ENCODE measurements around the gene MYDGF.
"Not testable (repeated sequence)": the region's sequence is repeated elsewhere in the genome, so short reads cannot be mapped to it uniquely, and the experiment has no call there.

MYDGF gene

DNA sequence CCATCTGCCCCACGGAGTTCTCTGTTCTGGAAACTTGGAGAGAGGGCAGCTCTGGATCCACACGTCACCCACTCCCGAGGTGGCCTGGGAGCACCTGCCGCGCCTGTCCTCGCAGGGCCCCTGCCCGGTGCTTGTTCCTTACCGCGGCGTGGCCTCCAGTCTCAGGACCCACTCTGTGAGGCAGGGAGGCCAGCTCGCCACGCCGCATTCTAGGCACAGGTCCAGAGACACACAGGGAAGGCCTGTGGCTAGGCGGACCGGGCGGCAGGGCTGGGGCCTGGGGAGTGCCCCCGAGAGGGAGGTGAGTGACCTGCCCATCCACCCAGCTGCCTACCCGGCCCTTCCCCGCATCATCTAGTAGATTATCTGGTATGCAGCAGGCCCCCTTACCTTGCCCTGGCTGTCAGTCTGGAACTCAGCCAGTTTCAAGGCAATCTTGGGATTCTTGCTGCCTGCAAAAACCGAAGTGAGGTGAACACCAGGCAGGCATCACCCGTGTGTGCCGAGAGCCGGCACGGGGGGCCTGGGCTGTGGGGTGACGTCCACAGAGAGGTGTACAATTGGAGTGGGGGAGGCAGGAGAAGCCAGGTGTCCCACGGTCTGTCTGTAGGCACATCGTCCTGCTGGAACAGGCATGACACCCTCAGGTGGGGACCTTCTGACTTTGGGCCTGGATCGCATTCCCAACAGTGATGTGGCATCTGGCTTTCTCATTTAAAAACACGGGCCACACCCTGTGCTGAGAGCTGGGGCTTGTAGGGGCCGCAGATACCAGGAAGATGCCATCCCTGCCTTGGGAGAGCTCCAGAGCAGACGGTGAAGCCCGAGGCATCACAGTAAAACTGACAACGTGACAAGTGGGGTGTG, 29.9 kb upstream of the MYDGF start:
- no peak for DNase-seq (ENCODE audit: low read depth in 2 of 2)

DNA sequence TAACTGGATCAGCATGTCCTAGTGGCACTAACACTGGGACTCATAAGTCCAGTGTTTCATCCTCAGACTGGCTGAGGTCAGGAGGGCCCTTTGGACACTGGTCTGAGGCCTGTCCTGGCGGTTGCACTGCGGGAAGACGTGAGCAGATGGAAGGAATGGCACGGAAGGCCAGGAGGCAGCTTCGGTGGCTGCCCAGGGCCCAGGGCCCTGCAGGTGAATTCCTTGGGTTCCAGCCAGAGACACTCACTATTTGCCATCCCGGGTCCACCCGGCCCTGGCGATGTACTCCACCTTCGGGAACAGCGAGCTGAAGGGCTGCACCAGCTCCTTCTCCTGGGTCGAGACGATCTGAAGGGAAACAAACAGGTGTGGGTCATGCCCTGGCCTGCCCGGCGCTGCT, 27.2 kb upstream of the MYDGF start:
- no peak for DNase-seq (ENCODE audit: low read depth in 2 of 2)

DNA sequence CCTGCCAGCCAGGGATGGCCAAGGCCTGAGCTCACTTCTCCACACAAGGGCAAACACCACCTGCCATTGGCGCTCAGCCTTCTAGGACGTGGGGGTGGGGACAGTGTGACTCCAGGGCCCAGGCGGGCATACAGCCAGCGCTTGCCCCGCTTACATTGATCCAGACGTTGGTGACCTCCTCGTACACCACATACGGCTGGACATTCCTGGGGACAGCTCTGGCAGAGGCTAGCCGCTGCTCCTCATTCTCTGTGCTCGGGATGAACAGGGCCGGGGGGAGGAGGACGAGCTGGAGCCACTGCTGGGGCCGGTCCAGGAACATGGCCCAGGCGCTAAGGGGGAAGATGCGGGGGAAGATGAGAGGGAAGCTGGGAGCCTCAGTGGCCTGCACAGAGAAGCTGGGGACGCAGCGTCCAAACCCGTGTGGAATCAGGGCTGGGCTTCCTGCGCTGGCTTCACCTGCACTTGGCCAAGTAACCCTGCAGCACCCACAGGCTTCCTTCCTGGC, 25.1 kb upstream of the MYDGF start:
- DNase-seq (ENCODE audit: low read depth in 2 of 2) = no peak

DNA sequence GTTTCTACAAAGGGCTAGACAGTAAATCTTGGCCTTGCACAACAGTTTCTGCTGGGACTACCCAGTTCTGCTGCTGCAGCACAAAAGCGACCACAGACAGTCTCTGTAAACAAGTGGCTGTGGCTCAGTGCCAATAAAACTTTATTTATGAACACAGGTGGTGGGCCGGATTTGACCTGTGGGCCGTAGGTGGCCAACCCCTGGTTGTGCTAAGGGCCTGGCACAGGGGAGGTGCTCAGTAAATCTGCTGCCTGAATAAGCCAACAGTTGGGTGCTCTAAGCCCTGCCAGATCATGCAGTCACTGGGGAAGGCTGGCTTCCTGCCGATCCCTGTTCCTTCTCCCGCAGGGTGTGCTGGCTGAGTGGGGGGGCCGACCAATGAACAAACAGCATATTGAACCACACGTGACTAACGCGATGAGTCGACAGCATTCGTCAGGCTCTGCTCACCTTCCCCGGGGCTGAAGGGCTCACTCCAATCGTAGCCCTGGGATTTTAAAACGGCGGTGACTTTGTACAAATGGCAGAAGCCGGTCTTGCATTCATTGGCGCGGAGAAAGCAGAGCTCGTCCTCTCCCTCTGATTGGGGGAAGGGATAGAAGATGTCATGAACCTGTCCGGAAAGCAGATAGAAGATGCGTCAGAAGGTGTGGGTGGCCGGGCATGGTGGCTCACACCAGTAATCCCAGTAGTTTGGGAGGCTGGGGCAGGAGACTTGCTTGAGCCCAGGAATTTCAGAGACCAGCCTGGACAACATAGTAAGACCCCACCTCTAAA, 24.3 kb upstream of the MYDGF start:
- DNase-seq (ENCODE audit: low read depth in 2 of 2) = no peak

DNA sequence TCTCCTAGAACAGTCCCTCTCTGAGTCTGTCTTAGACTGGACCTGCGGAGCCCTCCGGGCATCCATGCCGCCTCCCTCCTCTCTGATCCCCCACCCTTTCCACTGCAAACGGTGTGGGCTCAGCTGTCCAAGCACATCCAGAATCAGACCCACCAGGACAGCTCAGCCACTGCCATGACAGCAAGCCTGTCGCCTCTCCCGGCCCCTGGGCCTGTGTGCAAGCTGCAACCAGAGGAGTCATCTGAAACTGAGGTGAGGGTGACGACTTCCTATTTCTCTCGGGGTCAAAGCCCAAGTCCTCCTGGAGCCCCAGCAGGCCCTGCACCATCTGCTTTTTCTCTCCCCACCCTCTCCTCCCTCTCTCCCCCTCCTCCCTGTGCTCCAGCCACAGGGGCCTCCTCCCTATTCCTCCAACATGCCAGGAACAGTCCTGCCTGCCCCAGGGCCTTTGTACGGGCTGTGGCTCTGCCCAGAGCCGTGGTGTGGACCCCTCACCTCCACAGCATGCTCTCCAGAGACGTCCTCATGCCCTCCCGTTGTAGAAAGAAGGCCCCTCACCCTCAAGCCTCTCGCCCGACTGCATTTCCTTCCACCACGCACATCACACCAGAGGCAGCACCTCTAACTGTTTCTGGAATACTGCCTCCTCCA, 23.5 kb upstream of the MYDGF start:
- no peak for DNase-seq (ENCODE audit: low read depth in 2 of 2)

DNA sequence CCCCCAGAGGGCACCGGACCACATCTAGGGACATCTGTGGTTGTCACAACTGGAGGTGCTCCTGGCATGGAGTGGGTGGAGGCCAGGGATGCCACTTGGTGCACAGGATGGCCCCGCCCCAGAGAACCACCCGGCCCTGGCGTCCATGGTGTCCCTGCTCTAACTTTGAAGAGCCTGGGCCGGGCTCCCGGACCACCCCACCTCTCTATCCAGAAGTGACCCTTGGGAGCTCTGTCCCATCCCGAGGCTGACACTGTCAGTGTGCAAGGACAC, 22.9 kb upstream of the MYDGF start:
- no peak for DNase-seq (ENCODE audit: low read depth in 2 of 2)

DNA sequence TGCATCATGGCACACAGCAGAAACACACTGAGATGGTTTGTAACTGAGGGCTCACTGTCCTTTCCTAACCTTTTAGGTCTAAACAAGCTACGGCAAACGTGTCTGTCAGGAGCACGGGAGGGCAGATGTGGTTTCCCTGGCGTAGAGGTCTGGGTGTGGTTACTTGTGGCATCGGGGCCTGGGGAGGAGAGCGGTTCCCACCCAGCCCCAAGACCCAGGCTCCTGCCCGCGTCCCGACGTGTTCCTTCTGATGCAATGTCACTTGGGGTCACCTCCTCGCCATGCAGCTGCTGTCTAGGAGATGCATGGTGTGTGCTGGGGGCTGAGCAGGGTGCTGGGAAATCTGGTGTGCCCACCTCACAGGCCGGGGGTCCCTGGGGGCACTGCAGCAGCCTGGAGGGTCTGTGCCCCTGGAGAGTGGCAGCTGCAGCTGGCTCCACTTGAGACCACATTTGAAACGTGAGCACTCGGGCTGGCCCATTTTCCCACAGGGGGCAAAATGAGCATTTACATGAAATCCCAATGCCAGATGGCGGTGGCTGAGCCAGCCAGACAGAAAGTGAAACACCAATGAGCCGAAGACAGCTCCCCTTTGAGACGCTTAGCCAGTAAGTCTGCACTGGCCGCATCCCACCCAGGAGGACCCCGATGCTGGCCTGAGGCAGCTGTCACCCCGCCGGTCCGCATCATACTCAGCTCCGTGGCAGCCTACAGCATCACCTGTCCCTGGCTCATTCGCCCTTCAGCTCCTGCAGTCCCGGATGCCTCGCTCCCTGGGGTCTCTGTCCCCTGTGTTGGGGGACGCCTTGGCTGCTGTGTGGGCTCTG, 22.3 kb upstream of the MYDGF start:
- no peak for DNase-seq (ENCODE audit: low read depth in 2 of 2)

DNA sequence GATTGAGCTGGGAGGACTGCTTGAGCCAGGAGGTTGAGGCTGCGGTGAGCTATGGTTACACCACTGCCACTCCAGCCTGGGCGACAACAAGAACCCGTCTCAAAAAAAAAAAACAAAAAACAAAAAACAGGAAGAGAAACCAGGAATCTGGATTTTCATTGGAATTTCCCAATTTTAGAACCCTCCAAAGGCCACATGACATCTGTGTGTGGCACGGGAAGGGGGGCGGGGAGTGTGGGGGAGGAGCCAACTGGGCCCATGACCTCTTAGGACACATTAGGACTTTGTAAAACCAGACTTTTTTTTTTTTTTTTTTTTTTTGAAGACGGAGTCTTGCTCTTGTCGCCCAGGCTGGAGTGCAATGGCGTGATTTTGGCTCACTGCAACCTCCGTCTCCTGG, 21.2 kb upstream of the MYDGF start:
- DNase-seq (ENCODE audit: low read depth in 2 of 2) = no peak

DNA sequence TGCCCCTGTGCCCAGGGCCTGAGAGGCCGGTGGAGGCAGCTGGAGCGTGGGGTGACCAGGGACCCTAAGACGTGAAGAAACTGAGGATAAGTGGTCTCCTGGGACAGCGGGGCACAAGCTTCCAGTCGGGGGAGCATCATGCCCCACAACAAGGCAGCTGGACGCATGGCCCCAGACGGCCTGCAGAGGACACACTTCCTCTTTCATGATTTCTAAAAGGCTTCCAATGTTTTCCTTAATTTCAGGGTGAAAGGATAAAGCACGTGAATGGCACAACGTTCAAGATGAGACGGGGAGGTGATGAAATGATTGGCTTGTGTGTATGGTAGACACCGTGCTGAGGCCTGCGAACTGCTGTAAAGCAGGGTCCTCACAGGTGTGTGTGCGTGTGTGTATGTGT, 20.2 kb upstream of the MYDGF start:
- no peak for DNase-seq (ENCODE audit: low read depth in 2 of 2)

DNA sequence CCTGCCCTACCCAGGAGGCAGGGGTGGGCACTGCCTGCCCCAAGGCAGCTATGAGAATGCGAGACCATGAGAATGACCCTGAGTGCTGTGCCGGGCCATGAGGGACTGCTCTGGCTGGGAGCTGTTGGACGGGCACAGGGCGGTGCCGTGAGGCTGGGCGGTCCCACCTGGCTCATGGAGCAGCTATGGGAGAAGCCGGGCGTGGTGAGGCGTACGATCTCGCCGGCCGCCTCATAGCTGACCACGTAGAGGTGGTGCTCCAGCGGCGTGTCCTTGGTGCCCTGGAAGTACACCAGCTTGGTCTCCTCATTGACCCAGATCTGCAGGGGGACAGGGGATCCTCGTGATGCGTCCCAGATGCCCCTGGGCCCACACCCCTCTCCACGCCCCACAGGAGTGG, 19.3 kb upstream of the MYDGF start:
- no peak for DNase-seq (ENCODE audit: low read depth in 2 of 2)

DNA sequence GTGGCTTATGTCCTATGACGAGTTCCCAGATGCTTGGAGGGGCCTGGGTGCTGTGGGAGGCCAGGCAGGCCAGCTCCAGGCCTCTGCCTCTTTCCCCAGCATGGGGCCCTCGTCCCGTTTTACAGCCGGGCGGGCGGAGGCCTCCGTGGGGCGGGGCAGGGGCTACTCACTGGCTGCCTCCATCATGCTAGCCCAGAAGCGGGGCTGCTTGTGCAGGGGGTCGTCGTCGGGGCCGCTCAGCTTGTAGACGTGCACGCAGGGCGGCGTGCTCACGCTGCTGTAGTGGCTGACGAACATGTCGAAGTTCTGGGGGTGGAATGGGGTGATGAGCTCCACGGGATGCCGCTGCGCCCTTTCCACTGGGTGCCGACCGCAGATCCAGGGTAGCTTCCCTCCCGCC, 18.4 kb upstream of the MYDGF start:
- DNase-seq (ENCODE audit: low read depth in 2 of 2) = no peak

DNA sequence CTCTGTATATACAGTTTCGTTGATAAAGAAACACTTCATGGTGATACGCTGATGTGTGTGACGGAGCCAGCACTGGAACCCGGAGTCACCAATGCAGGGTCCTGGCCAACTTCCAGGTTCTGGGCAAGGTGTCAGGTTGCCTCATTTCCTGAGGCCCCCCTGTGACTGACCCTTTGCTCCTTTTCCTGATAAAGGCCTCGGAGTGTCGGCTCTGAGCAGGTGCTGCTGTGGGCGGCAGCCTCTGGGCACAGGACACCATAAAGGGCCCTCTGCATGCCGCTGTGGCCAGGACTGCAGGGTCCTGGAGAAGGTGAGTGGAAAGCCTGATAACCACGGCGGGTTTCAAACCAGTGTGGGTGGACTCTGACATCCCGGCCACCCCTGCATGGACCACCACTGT, 17.3 kb upstream of the MYDGF start:
- DNase-seq (ENCODE audit: low read depth in 2 of 2) = no peak

DNA sequence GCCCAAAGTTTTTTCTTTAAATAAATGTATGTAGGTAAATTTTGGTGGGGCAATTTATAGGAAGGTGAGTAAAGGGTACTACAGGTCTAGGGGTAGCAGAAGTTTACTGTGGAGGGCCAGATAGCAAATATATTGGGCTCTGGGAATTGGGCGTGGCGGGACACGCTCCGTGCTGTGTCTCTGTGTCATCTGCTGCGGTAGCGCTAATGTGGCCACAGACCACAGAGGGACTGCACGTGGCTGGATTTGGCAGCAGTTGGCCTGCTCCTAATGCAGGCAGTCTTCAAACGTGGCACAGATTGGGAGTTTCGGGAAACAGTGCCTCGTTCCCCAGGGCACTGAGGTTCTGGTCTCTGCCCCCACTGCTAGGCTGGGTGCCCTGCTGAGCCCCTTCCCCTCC, 16.6 kb upstream of the MYDGF start:
- no peak for DNase-seq (ENCODE audit: low read depth in 2 of 2)

DNA sequence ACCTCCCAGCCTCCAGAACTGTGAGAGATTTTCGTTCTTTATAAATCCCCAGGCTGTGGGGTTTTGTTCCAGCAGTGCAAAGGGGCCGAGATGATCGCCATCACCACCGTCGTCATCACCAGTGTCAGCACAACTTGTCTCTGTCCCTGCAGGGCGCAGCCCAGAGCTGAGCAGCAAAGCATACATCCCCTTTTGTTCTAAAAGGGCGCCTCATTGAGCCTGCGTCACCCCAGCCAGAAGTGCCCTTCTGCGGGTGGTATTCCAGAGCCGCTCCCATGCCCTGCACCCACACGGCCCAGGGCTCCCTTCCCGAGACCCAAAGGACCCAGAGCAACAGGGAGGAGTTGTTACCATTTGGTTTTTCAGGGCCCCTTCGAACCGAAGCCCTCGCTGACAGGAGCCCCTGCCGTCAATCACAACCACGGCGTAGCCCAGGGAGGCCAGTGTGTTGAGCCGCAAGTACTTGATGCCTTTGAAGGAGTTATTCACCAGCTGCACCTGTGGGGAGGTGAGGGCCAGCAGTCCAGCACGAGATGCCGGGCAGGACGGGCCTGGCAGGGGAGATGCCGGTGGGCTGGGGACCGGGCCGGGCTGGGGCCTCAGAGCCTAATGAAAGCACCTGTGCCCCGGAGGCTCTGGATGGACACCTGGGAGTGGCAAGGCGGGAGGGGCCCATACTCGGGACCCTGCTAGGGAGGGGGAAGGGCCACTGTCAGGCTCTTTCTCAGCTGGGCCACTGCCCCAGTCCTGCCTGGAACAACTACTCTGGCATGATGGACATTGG, 14.4 kb upstream of the MYDGF start:
- no peak for DNase-seq (ENCODE audit: low read depth in 2 of 2)

DNA sequence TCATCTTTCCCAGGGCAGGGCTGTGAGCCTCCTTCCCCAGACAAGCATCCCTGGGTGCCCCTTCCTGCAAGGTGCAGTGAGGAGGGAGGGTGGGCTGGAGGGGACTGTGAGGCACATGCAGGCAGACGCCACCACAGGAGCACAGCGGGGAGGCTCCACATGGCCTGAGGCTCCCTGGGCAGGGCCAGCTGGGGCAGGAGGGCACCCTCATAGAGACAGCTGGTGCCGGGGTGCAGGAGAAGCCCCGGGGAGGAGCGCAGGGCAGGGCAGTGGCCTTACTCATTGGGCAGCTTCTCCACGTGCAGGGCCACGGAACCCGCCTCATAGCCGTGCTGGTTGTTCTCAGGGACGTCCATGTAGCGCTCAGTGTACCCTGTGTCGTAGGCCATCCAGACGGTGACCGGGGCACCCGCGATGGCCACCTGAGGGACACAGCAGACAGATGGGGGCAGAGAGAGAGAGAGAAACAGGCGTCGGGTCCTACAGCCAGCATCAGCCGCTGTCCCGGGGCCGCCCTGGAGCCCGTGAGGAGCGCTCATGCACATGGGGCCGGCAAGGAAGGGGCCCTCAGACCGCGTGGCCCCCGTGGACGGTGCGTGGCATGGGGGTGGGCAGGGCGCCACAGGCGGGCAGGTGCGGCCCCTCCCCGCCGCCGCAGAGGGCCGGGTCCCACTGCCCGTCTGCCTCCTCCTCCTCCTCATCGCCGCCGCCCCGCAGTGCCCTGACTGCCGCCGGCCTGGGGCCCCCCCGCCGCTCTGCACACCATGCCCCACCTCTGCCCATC, 12.5 kb upstream of the MYDGF start:
- DNase-seq (ENCODE audit: low read depth in 2 of 2) = no peak

DNA sequence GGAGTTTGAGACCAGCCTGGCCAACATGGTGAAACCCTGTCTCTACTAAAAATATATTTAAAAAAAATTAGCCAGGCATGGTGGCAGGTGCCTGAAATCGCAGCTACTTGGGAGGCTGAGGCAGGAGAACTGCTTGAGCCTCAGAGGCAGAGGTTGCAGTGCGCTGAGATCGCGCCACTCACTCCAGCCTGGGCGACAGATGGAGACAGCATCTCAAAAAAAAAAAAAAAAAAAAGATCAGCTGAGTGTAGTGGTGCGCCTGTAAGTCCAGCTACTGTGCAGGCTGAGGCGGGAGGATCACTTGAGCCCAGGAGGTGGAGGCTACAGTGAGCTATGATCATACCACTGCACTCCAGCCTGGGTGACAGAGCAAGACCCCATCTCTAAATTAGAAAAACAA, 9.9 kb upstream of the MYDGF start:
- DNase-seq (ENCODE audit: low read depth in 2 of 2) = not testable (repeated sequence)

DNA sequence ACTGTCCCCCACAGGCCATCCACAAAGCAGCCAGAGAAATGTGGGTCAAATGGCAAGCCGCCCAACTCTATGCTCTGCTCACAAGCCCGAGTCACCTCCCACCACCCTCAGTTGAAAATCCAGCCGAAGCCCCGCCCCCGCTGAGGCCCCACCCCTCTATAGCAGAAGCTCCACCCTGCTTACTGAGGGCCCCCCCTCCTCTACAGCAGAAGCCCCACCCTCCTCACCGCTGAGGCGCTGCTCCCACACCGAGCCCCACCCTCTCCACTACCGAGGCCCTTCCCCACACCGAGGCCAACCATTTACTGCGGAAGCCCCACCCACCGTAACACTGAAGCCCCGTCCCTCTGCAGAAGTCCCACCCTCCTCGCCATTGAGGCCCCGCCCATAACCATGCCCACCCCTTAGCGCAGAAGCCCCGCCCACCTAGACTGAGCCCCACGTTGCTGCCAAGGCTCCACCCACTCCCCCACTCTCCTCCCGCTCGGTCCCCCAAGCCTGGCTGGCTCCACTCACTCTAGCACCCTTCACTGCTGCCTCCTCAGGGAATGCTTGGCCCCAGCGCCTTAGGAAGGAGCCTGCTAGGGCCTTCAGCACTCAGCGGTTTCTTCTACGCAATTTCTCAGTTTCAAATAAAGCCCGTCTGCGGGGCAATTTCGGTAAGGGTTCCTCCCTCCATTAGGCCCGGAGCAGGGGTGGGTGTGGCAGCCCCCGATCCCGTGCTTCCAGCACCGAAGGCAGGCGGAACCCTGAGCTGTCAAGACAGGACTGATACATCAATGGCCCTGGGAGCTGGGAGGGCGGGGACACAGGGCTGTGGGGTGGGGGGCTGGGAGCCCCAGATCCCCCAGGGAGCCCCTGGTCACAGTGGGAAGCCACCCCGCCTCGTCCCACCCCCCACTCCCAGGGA, 9.0 kb upstream of the MYDGF start:
- DNase-seq (ENCODE audit: low read depth in 2 of 2) = no peak

DNA sequence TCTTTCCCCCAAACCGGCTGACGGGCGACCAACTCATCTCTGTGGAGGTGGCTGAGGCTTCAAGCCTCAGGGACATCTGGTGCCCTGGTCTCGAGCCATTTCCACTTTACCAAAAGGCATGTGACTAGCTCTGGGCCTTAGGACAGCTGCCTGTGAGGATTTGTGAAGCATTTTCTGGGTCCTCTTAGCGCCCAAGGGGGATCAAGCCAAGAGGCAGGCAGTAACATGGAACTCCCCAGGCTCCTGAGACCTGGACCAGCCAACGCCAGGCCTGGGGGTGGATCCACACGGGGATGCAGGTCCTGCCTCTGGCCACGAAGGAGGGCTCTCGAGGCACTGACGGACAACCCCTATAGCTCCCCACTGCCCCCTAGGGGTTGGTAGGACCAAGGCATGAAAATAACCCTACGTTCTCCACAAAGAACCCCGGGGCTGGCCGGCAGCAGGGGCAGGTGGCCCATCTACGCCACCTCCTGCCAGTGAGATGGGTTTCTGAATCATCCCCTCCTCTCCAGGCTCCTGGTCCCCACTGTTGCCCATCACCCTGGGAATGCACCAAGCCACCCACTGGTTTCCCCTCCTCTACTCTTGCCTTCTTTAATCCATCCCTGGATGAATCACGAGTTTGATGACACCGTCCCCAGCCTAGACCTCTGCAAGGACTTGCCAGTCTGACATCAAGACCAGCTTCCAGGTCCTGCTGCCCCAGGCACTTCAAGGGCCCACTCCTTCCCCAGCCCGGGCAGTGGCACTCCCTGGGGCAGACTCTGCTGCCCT, 7.0 kb upstream of the MYDGF start:
- peak in 1 of 2 donors; percentile 19 for DNase-seq (ENCODE audit: low read depth in 2 of 2)

Measured in activated CD4-positive, alpha-beta T cell treated with anti-CD3 and anti-CD28 coated beads for 24 hours (primary cell).